Calu3 (cell line): ENCODE results near the gene CUL7. TPM values are rescaled to one million over a fixed set of nuclear protein-coding genes. Genes with fewer than 3 reads are reported as not detected.

Experiments
- BruUV-seq: library from RNA; stranded (reverse); fragments of 400-500 nt; replicated peaks from 2 replicates; lab custom pipeline; 2021; lab: Mats Ljungman, UMichigan
- CTCF ChIA-PET: fragments of 300-600 bp; sonication (Branson Sonifier 250); formaldehyde crosslinking; loops from one replicate; lab custom pipeline; 2022; ENCODE audit warnings: antibody characterized with exemption; lab: Charles Lee
- DNase-seq: peaks from one replicate; pipeline ENCODE4 v3.0.0; 2022
- H3K27ac Mint-ChIP-seq: one replicate; pipeline ENCODE4 v1.8.0; 2022; ENCODE audit warnings: mixed read lengths; ENCODE audit not compliant: unreplicated experiment
- H3K27me3 Mint-ChIP-seq: one replicate; pipeline ENCODE4 v1.8.0; 2022; ENCODE audit warnings: mixed read lengths; ENCODE audit not compliant: unreplicated experiment
- H3K36me3 Mint-ChIP-seq: one replicate; pipeline ENCODE4 v1.8.0; 2022; ENCODE audit warnings: mild to moderate bottlenecking, moderate library complexity, mixed read lengths; ENCODE audit not compliant: insufficient read depth, unreplicated experiment
- H3K4me1 Mint-ChIP-seq: one replicate; pipeline ENCODE4 v1.8.0; 2022; ENCODE audit warnings: mild to moderate bottlenecking, low read depth, mixed read lengths; ENCODE audit not compliant: unreplicated experiment
- H3K4me3 Mint-ChIP-seq: one replicate; pipeline ENCODE4 v1.8.0; 2022; ENCODE audit warnings: mild to moderate bottlenecking, low read depth, moderate library complexity, mixed read lengths; ENCODE audit not compliant: unreplicated experiment
- H3K9me3 Mint-ChIP-seq: one replicate; pipeline ENCODE4 v1.8.0; 2022; ENCODE audit warnings: low read depth, mixed read lengths; ENCODE audit not compliant: unreplicated experiment
- CTCF ChIP-seq: fragments of 200-600 bp; IDR thresholded peaks from one replicate; pipeline ENCODE4 v1.8.0; 2022; ENCODE audit warnings: antibody characterized with exemption; ENCODE audit not compliant: unreplicated experiment
- intact Hi-C: fragments of 100-400 bp; cut with micrococcal nuclease; formaldehyde crosslinking; loops from one replicate; pipeline ENCODE4 v1.10.0; 2022; ENCODE audit not compliant: unreplicated experiment
- total RNA-seq: library from RNA; stranded (reverse); gene quantifications from 2 replicates; pipeline ENCODE4 v1.2.3, GENCODE V29; 2022

CUL7 gene
- total RNA-seq, 1 experiment from 2014 or later: 25.5 TPM

- H3K36me3 Mint-ChIP-seq: no peaks in the 10 kb centered on the region
- BruUV-seq: no TSS peak
- DNase-seq: no peak
- H3K27ac Mint-ChIP-seq: no peak overlapping the region
- H3K9me3 Mint-ChIP-seq: no peaks in the 10 kb centered on the region
- H3K4me1 Mint-ChIP-seq: peaks cover 38% of the 10 kb centered on the region
- H3K4me3 Mint-ChIP-seq: no peak overlapping the region
- no peaks in the 10 kb centered on the region for H3K27me3 Mint-ChIP-seq
- CTCF ChIA-PET: no interaction called here
- TF ChIP-seq CTCF: no peak
- intact Hi-C loops: no loop called here
These were observed 37.9 kb upstream of the CUL7 start for GRCh38 chr6:43091436-43091991.

- H3K4me3 Mint-ChIP-seq: no peak overlapping the region
- intact Hi-C loops: no loop called here
- H3K27me3 Mint-ChIP-seq: no peaks in the 10 kb centered on the region
- H3K9me3 Mint-ChIP-seq: no peaks in the 10 kb centered on the region
- TF ChIP-seq CTCF: no peak
- DNase-seq: no peak
- BruUV-seq: no TSS peak
- no peaks in the 10 kb centered on the region for H3K36me3 Mint-ChIP-seq
- peaks cover 33% of the 10 kb centered on the region for H3K4me1 Mint-ChIP-seq
- CTCF ChIA-PET: no interaction called here
- no peak overlapping the region for H3K27ac Mint-ChIP-seq
These were observed 37.4 kb upstream of the CUL7 start for GRCh38 chr6:43091020-43091419.

- no peaks in the 10 kb centered on the region for H3K27me3 Mint-ChIP-seq
- CTCF ChIA-PET: no interaction called here
- H3K27ac Mint-ChIP-seq: no peak overlapping the region
- H3K36me3 Mint-ChIP-seq: no peaks in the 10 kb centered on the region
- H3K4me1 Mint-ChIP-seq: peaks cover 28% of the 10 kb centered on the region
- no peak for DNase-seq
- intact Hi-C loops: no loop called here
- no peaks in the 10 kb centered on the region for H3K9me3 Mint-ChIP-seq
- no TSS peak for BruUV-seq
- TF ChIP-seq CTCF: no peak
- H3K4me3 Mint-ChIP-seq: no peak overlapping the region
These were observed 36.9 kb upstream of the CUL7 start for GRCh38 chr6:43090559-43090956.

GRCh38 chr6:43089874-43090558 lies 36.4 kb upstream of the CUL7 start:
- no peak for TF ChIP-seq CTCF
- H3K4me1 Mint-ChIP-seq: peaks cover 25% of the 10 kb centered on the region
- H3K27ac Mint-ChIP-seq: no peak overlapping the region
- H3K4me3 Mint-ChIP-seq: no peak overlapping the region
- no peak for DNase-seq
- no peaks in the 10 kb centered on the region for H3K36me3 Mint-ChIP-seq
- no peaks in the 10 kb centered on the region for H3K9me3 Mint-ChIP-seq
- BruUV-seq: no TSS peak
- no peaks in the 10 kb centered on the region for H3K27me3 Mint-ChIP-seq
- CTCF ChIA-PET: interaction anchor here (0.7 kb wide), 1 partner anchor 11 kb away, joined by 3 read pairs; no protein-coding TSS in a partner anchor
- intact Hi-C loops: no loop called here
